ENCODE results near the gene TM2D1. TPM values are rescaled to one million over a fixed set of nuclear protein-coding genes. Genes with fewer than 3 reads are reported as not detected.
"Not testable (repeated sequence)": the region's sequence is repeated elsewhere in the genome, so short reads cannot be mapped to it uniquely, and the experiment has no call there.

Gene TM2D1
- total and polyA plus RNA-seq, 9 donors, result 48.6 to 61.1 (median 56.8) TPM

DNA sequence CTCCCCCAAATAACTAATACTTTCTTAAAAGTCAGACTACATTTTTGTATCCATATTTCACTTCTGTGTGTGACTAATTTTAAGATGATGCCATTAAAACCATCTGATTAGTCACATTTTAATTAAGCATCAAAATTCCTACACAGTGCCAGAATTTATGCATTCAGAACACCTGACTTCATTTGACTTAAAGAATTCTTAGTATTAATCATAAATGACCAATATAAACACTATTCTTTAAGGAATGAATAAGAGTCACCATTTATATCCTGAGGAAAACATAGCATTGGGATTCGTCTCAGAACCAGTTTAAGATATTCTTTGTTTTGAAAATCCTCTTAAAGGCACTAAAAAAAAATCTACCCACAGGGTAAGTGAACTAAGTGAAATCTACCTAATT, 37.0 kb downstream of the TM2D1 start:
- Histone ChIP-seq H3K9me3 (replicated peaks; ENCODE audit: control insufficient read depth, low read depth, low read length) (no peaks in the 10 kb centered on the region), H3K4me1 (ENCODE audit: control insufficient read depth, insufficient read depth, low read length) (no peaks in the 10 kb centered on the region), H3K36me3 (ENCODE audit: control insufficient read depth, insufficient read depth, low read length) (peaks cover 6% of the 10 kb centered on the region), H3K27ac (ENCODE audit: low read length) (no peak overlapping the region), H3K27me3 (ENCODE audit: control insufficient read depth, insufficient read depth, low read length) (no peaks in the 10 kb centered on the region), H3K4me3 (ENCODE audit: low read length) (no peak overlapping the region)
- no CpG with 5 or more reads among the region's 1 CpG for WGBS (ENCODE audit: insufficient coverage)
- DNase-seq, result no peak

DNA sequence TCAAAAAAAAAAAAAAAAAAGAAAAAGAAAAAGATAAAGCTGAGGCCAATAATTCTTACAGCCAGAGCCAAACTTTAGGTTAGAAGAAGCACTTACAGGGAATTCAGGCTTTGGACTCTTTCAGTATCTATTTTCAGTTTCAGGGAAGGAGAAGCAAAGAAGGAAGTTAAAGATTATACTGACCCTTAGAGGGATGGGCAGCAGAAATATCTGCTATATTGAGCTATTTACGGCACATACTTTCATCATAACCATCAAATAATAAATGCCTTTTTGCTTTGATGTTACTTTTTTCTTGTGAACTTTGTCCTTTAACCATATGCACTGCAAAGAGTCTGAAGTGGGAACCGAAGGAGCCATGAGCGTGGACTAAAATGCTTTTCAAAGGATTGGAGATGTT, 42.0 kb downstream of the TM2D1 start:
- H3K9me3 ChIP-seq (replicated peaks; ENCODE audit: control insufficient read depth, low read depth, low read length), result no peaks in the 10 kb centered on the region
- no peaks in the 10 kb centered on the region for H3K4me1 ChIP-seq (ENCODE audit: control insufficient read depth, insufficient read depth, low read length)
- DNase-seq, result no peak
- H3K36me3 ChIP-seq (ENCODE audit: control insufficient read depth, insufficient read depth, low read length), result peaks cover 12% of the 10 kb centered on the region
- H3K27me3 ChIP-seq (ENCODE audit: control insufficient read depth, insufficient read depth, low read length), result no peaks in the 10 kb centered on the region
- no CpG with 5 or more reads among the region's 3 CpGs for WGBS (ENCODE audit: insufficient coverage)
- no peak overlapping the region for H3K4me3 ChIP-seq (ENCODE audit: low read length)
- H3K27ac ChIP-seq (ENCODE audit: low read length), result no peak overlapping the region

DNA sequence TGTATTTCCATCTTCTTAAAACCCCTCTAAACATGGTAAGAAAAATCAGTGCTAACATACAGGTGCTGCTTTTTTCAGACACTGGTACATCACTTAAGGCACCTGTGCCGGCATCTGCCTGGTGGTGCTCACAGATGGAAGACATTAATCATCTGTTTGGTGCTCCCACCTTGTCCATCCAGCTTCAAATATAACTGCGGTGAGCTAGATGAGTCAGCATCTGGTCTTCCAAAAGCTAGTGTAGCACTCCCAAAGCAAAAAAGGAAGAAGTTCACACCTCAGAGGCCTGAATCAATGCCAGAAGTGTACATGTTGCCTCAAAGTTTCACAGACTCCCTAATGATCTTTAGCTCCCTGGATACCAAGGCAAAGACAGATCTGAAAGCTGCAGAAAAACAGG, 44.4 kb downstream of the TM2D1 start:
- no peaks in the 10 kb centered on the region for H3K4me1 ChIP-seq (ENCODE audit: control insufficient read depth, insufficient read depth, low read length)
- no peak for DNase-seq
- H3K4me3 ChIP-seq (ENCODE audit: low read length), result no peak overlapping the region
- H3K27ac ChIP-seq (ENCODE audit: low read length), result no peak overlapping the region
- no peaks in the 10 kb centered on the region for H3K9me3 ChIP-seq (replicated peaks; ENCODE audit: control insufficient read depth, low read depth, low read length)
- 44% methylated on average over 2 of the region's 2 CpGs for WGBS (ENCODE audit: insufficient coverage)
- no peaks in the 10 kb centered on the region for H3K27me3 ChIP-seq (ENCODE audit: control insufficient read depth, insufficient read depth, low read length)
- H3K36me3 ChIP-seq (ENCODE audit: control insufficient read depth, insufficient read depth, low read length), result peaks cover 8% of the 10 kb centered on the region

DNA sequence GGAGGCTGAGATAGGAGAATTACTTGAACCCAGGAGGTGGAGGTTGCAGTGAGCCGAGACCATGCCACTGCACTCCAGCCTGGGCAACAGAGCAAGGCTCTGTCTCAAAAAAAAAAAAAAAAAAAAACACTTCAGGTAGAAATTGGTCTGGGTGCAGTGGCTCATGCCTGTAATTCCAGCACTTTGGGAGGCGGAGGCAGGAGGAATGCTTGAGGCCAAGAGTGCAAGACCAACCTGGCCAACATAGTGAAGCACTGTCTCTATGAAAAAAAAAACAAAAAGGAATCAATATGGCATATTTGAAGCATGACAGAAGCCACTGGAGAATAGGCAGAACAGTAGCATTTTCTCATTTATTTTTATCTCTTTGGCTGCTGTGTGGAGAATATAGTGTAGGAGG, 48.1 kb downstream of the TM2D1 start:
- H3K27me3 ChIP-seq (ENCODE audit: control insufficient read depth, insufficient read depth, low read length); H3K36me3 ChIP-seq (ENCODE audit: control insufficient read depth, insufficient read depth, low read length); H3K4me1 ChIP-seq (ENCODE audit: control insufficient read depth, insufficient read depth, low read length); H3K27ac ChIP-seq (ENCODE audit: low read length); DNase-seq; H3K4me3 ChIP-seq (ENCODE audit: low read length); H3K9me3 ChIP-seq (replicated peaks; ENCODE audit: control insufficient read depth, low read depth, low read length): not testable (repeated sequence)
- WGBS (ENCODE audit: insufficient coverage), result no CpG with 5 or more reads among the region's 2 CpGs

DNA sequence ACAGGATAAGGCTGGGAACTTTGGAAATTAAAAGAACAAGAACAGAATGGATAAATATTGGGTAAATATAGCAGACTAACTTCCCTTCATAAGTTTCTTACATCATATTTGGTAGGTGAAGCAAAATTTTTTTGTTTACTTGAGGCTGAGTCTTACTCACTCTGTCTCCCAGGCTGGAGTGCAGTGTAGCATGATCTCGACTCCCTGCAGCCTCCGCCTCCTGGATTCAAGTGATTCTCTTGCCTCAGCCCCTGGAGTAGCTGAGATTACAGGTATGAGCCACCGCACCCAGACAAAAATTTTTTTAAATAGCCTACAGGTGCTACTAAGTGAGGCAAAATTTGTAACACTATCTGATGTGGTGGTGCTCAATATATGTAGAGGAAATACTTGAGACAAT, 50.7 kb downstream of the TM2D1 start:
- Histone ChIP-seq H3K4me1 (ENCODE audit: control insufficient read depth, insufficient read depth, low read length) (no peaks in the 10 kb centered on the region), H3K36me3 (ENCODE audit: control insufficient read depth, insufficient read depth, low read length) (peaks cover 2% of the 10 kb centered on the region), H3K27ac (ENCODE audit: low read length) (no peak overlapping the region), H3K9me3 (replicated peaks; ENCODE audit: control insufficient read depth, low read depth, low read length) (no peaks in the 10 kb centered on the region), H3K27me3 (ENCODE audit: control insufficient read depth, insufficient read depth, low read length) (no peaks in the 10 kb centered on the region), H3K4me3 (ENCODE audit: low read length) (no peak overlapping the region)
- no peak for DNase-seq
- no CpG with 5 or more reads among the region's 3 CpGs for WGBS (ENCODE audit: insufficient coverage)

GRCh38 chr1:61672376-61672775, 52.6 kb downstream of the TM2D1 start:
- no peak for DNase-seq
- 92% methylated on average over 3 of the region's 4 CpGs for WGBS (ENCODE audit: insufficient coverage)

DNA sequence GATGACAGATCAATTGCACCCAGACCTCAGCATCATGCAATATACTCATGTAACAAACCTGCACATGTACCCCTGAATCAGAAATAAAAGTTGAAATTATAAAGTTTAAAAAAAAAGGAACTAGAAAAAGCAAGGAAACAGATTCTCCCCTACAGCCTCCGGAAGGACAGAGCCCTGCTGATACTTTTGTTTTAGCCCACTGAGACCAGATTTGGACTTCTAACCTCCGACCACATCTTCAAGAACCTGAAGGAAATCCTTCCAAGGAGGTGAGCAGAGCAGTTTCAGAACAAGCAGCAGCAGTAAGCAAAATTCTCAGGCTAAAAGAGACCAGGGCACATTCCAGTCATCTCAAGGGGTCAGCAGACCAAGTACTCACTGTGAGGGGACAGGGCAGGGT, 54.5 kb downstream of the TM2D1 start:
- Histone ChIP-seq H3K27me3 (ENCODE audit: control insufficient read depth, insufficient read depth, low read length) (no peaks in the 10 kb centered on the region), H3K36me3 (ENCODE audit: control insufficient read depth, insufficient read depth, low read length) (no peaks in the 10 kb centered on the region), H3K4me1 (ENCODE audit: control insufficient read depth, insufficient read depth, low read length) (no peaks in the 10 kb centered on the region), H3K27ac (ENCODE audit: low read length) (no peak overlapping the region), H3K9me3 (replicated peaks; ENCODE audit: control insufficient read depth, low read depth, low read length) (no peaks in the 10 kb centered on the region), H3K4me3 (ENCODE audit: low read length) (no peak overlapping the region)
- no CpG with 5 or more reads among the region's 2 CpGs for WGBS (ENCODE audit: insufficient coverage)
- no peak for DNase-seq

More at GRCh38 chr1:61672376-61672775, 52.6 kb downstream of the TM2D1 start:
- no peaks in the 10 kb centered on the region for H3K4me1 ChIP-seq (ENCODE audit: control insufficient read depth, insufficient read depth, low read length)
- H3K36me3 ChIP-seq (ENCODE audit: control insufficient read depth, insufficient read depth, low read length), result no peaks in the 10 kb centered on the region
- H3K4me3 ChIP-seq (ENCODE audit: low read length), result no peak overlapping the region
- no peaks in the 10 kb centered on the region for H3K9me3 ChIP-seq (replicated peaks; ENCODE audit: control insufficient read depth, low read depth, low read length)
- H3K27me3 ChIP-seq (ENCODE audit: control insufficient read depth, insufficient read depth, low read length), result no peaks in the 10 kb centered on the region
- no peak overlapping the region for H3K27ac ChIP-seq (ENCODE audit: low read length)

DNA sequence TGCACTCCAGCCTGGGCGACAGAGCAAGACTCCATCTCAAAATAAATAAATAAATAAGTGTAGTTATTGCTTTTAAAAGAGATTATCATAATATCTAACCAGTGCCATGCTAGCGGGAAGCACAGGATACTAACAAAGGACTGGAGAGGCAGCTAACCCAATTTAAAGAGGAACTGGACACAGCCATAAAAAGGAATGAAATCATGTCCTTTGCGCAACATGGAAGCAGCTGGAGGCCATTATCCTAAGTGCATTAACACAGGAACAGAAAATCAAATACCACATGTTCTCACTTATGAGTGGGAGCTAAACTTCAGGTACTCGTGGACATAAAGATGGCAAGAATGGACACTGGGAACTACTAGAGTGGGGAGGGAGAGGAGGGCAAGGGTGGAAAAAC, 54.9 kb downstream of the TM2D1 start:
- no peak overlapping the region for H3K4me3 ChIP-seq (ENCODE audit: low read length)
- no peak overlapping the region for H3K27ac ChIP-seq (ENCODE audit: low read length)
- WGBS (ENCODE audit: insufficient coverage), result no CpG with 5 or more reads among the region's 4 CpGs
- H3K9me3 ChIP-seq (replicated peaks; ENCODE audit: control insufficient read depth, low read depth, low read length), result no peaks in the 10 kb centered on the region
- no peaks in the 10 kb centered on the region for H3K36me3 ChIP-seq (ENCODE audit: control insufficient read depth, insufficient read depth, low read length)
- no peaks in the 10 kb centered on the region for H3K4me1 ChIP-seq (ENCODE audit: control insufficient read depth, insufficient read depth, low read length)
- no peaks in the 10 kb centered on the region for H3K27me3 ChIP-seq (ENCODE audit: control insufficient read depth, insufficient read depth, low read length)
- DNase-seq, result peak; percentile 8

GRCh38 chr1:61659061-61659460, 65.9 kb downstream of the TM2D1 start:
- H3K27ac ChIP-seq (ENCODE audit: low read length), result no peak overlapping the region
- no peaks in the 10 kb centered on the region for H3K4me1 ChIP-seq (ENCODE audit: control insufficient read depth, insufficient read depth, low read length)
- no peaks in the 10 kb centered on the region for H3K27me3 ChIP-seq (ENCODE audit: control insufficient read depth, insufficient read depth, low read length)
- no CpG with 5 or more reads among the region's 2 CpGs for WGBS (ENCODE audit: insufficient coverage)
- no peaks in the 10 kb centered on the region for H3K9me3 ChIP-seq (replicated peaks; ENCODE audit: control insufficient read depth, low read depth, low read length)
- no peaks in the 10 kb centered on the region for H3K36me3 ChIP-seq (ENCODE audit: control insufficient read depth, insufficient read depth, low read length)
- no peak overlapping the region for H3K4me3 ChIP-seq (ENCODE audit: low read length)
- no peak for DNase-seq

DNA sequence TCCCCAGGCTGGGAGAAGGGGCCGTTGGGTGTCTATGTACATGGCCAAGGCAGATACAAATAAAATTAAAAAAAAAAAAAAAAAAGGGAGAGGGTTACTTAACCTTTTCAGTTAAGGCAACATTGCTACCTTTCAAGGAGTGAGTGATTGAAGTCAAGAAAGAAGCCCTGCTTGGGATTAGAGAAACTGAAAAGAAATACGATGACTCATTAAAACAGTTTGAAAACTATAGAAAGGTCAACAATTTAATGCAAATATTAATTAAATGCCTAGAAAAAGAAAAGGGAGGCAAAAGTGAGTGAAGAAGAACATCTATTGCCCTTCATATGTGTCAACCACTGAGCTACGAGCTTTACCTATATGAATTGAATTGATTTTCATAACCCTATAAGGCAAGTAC, 69.5 kb downstream of the TM2D1 start:
- H3K27me3 ChIP-seq (ENCODE audit: control insufficient read depth, insufficient read depth, low read length), result no peaks in the 10 kb centered on the region
- H3K36me3 ChIP-seq (ENCODE audit: control insufficient read depth, insufficient read depth, low read length), result no peaks in the 10 kb centered on the region
- no peak for DNase-seq
- H3K4me1 ChIP-seq (ENCODE audit: control insufficient read depth, insufficient read depth, low read length), result no peaks in the 10 kb centered on the region
- no peaks in the 10 kb centered on the region for H3K9me3 ChIP-seq (replicated peaks; ENCODE audit: control insufficient read depth, low read depth, low read length)
- no CpG with 5 or more reads among the region's 3 CpGs for WGBS (ENCODE audit: insufficient coverage)
- H3K4me3 ChIP-seq (ENCODE audit: low read length), result no peak overlapping the region
- no peak overlapping the region for H3K27ac ChIP-seq (ENCODE audit: low read length)

GRCh38 chr1:61654067-61654466, 70.9 kb downstream of the TM2D1 start:
- Histone ChIP-seq H3K27me3 (ENCODE audit: control insufficient read depth, insufficient read depth, low read length) (no peaks in the 10 kb centered on the region), H3K4me3 (ENCODE audit: low read length) (no peak overlapping the region), H3K9me3 (replicated peaks; ENCODE audit: control insufficient read depth, low read depth, low read length) (no peaks in the 10 kb centered on the region), H3K27ac (ENCODE audit: low read length) (no peak overlapping the region), H3K36me3 (ENCODE audit: control insufficient read depth, insufficient read depth, low read length) (no peaks in the 10 kb centered on the region), H3K4me1 (ENCODE audit: control insufficient read depth, insufficient read depth, low read length) (no peaks in the 10 kb centered on the region)
- DNase-seq, result no peak
- WGBS (ENCODE audit: insufficient coverage), result 92% methylated on average over 30 of the region's 30 CpGs
